Natural killer cell treated with Interleukin-12 subunit alpha and Interleukin-12 subunit beta and Interleukin-15 and Interleukin-18, amount 100 ng/mL, for 72 hours (primary cell): Measurements from ENCODE around the gene CLRN1. TPM values are rescaled to one million over a fixed set of nuclear protein-coding genes. Genes with fewer than 3 reads are reported as not detected.
A peak's percentile ranks its signal among the peaks of the same experiment; 100 is the strongest.

Source experiments
- ATAC-seq, 2 donors: fragments of 150-1000 bp; cut with Tn5 transposase in 1 of 2; sonication (Bioruptor Pico), chemical (Tn5 transposase) in 1 of 2; 2 replicates each; pipeline ENCODE4 v1.10.0; 2021
- DNase-seq: peaks from one replicate; pipeline ENCODE4 v3.0.0; 2022; ENCODE audit warnings: low spot score
- H3K27ac Mint-ChIP-seq, 2 donors: 1 replicate in 1 of 2; 2 replicates in 1 of 2; pipeline ENCODE4 v1.8.0; 2022; ENCODE audit warnings: mixed read lengths in 2 of 2, mild to moderate bottlenecking in 1 of 2, moderate library complexity in 1 of 2
- H3K27me3 Mint-ChIP-seq, 2 donors: 1 replicate in 1 of 2; 2 replicates in 1 of 2; pipeline ENCODE4 v1.8.0; 2022; ENCODE audit warnings: mixed read lengths in 2 of 2
- H3K36me3 Mint-ChIP-seq: one replicate; pipeline ENCODE4 v1.8.0; 2022; ENCODE audit warnings: mixed read lengths
- H3K4me1 Mint-ChIP-seq, 2 donors: 1 replicate in 1 of 2; 2 replicates in 1 of 2; pipeline ENCODE4 v1.8.0; 2022; ENCODE audit warnings: low read depth in 2 of 2, mixed read lengths in 2 of 2, mild to moderate bottlenecking in 1 of 2
- H3K4me3 Mint-ChIP-seq: one replicate; pipeline ENCODE4 v1.8.0; 2022; ENCODE audit warnings: mixed read lengths
- H3K9me3 Mint-ChIP-seq: 2 replicates; pipeline ENCODE4 v1.8.0; 2022; ENCODE audit warnings: mixed read lengths
- total RNA-seq, 2 donors: library from RNA; stranded (reverse); gene quantifications; one replicate each; pipeline ENCODE4 v1.2.3, GENCODE V29; 2022

The CLRN1 gene
- total RNA-seq, 2 donors from 2014 or later: not detected

DNA sequence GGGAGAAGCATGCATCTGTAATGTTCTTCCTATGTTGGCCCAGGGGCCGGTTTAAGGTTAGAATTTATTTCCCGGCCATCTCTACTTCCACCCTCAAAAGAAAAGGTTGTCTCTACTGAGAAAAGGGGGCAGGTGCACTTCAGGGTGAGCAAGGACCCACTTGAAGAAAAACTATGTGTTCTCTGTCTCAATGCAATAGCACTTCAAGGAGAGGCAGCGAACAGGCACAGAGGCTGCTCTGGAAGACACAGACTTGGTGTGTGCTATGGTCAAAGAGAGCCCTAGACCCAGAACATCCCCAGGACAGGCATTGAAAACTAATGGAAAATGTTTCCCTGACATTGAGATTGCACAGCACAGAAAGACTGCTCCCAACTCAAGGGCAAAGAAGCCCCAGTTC, 74.9 kb downstream of the CLRN1 start:
- DNase-seq (no peak), ATAC-seq (no peak)
- Mint-ChIP-seq H3K36me3 (no peaks in the 10 kb centered on the region), H3K27me3 (peaks cover 3 to 28% of the 10 kb centered on the region in 2 donors), H3K4me1 (no peaks in the 10 kb centered on the region), H3K4me3 (no peak overlapping the region), H3K27ac (no peak overlapping the region), H3K9me3 (no peaks in the 10 kb centered on the region)

- peaks cover 13 to 25% of the 10 kb centered on the region in 2 donors for H3K27me3 Mint-ChIP-seq
- H3K9me3 Mint-ChIP-seq: no peaks in the 10 kb centered on the region
- no peak for ATAC-seq
- DNase-seq: no peak
- no peak overlapping the region for H3K27ac Mint-ChIP-seq
- no peak overlapping the region for H3K4me3 Mint-ChIP-seq
- no peaks in the 10 kb centered on the region for H3K36me3 Mint-ChIP-seq
- H3K4me1 Mint-ChIP-seq: peaks cover 0 to 5% of the 10 kb centered on the region in 2 donors
These were observed 81.7 kb downstream of the CLRN1 start for GRCh38 chr3:150890831-150891230.

DNA sequence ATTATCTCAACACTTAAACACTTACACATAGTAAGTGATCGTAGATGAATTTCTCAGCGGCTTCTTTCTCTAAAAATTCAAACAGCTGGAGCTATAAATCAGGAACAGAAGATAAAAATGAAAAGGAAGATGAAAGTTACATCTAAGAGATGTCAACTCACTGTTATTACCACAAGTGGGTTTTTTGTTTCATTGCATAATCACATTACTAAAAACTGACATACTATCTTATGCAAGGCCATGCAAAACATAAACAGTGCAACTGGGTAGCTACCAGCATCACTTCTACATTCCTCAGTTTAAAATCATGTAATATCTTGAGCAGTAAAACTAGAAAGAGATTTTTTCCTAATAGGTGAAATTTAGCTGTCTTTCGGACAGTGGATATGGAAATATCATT, 82.2 kb downstream of the CLRN1 start:
- DNase-seq: no peak
- no peak for ATAC-seq
- Mint-ChIP-seq H3K27me3 (peaks cover 18 to 25% of the 10 kb centered on the region in 2 donors), H3K4me3 (no peak overlapping the region), H3K9me3 (no peaks in the 10 kb centered on the region), H3K27ac (peak overlapping the region in 1 of 2 donors; percentile 33), H3K36me3 (no peaks in the 10 kb centered on the region), H3K4me1 (peaks cover 0 to 5% of the 10 kb centered on the region in 2 donors)

DNA sequence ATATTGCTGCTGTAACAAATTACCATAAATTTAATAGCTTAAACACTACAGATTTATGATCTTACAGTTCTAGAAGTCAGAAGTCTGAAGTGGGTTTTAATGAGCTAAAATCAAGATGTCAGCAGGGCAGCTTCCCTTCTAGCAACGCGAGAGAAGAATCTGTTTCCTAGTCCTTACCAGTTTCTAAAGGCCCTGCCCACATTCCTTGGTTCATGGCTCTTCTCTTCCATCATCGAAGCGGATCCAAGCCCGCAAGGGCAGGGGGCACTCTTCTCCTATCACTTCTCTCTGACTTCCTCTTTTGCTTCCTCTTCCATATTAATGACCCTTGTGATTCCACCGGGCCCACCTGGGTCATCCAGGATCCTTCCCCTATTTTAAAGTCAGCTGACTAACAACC, 83.4 kb downstream of the CLRN1 start:
- no peak for ATAC-seq
- no peak for DNase-seq
- peaks cover 0 to 5% of the 10 kb centered on the region in 2 donors for H3K4me1 Mint-ChIP-seq
- H3K27ac Mint-ChIP-seq: no peak overlapping the region
- H3K9me3 Mint-ChIP-seq: no peaks in the 10 kb centered on the region
- H3K36me3 Mint-ChIP-seq: no peaks in the 10 kb centered on the region
- H3K27me3 Mint-ChIP-seq: peaks cover 21 to 27% of the 10 kb centered on the region in 2 donors
- H3K4me3 Mint-ChIP-seq: no peak overlapping the region

DNA sequence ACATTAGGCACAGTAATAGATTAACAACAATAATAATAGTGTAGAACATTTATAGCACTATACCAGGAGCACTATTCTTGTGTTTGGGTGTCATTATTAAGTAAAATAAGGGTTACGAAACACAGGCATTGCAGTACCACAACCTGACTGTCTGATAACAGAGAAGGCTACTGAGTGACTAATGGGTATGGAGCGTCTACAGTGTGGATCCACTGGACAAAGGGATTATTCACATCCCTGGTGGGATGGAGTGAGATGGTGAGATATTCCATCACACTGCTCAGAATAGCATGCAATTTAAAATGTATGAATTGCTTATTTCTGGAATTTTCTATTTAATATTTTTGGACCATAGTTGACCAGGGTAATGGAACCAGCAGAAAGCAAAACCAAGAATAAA, 85.5 kb downstream of the CLRN1 start:
- Mint-ChIP-seq H3K4me1 (peaks cover 0 to 5% of the 10 kb centered on the region in 2 donors), H3K9me3 (no peaks in the 10 kb centered on the region), H3K27ac (no peak overlapping the region), H3K36me3 (no peaks in the 10 kb centered on the region), H3K4me3 (no peak overlapping the region), H3K27me3 (peaks cover 25 to 39% of the 10 kb centered on the region in 2 donors)
- ATAC-seq (no peak), DNase-seq (no peak)

DNA sequence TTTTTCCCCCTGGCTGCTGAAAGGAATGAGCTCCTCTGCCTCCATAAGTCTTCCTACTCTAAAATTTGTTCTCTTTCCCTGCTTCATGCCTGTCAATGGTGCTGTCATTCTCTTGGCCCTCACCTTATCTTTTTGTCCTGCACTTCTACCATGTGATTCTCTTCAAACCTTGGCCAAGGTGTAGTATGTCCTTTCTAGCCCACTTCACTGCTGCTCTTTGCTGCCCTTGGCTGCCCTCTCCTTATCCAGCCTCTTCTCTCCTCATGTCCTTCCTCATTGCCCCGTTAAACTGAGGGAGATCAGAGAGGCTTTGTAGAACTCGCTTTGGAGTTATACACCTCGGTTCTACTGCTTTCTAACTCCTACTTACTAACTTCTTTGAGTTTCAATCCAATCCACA, 87.0 kb downstream of the CLRN1 start:
- no peak for DNase-seq
- Mint-ChIP-seq H3K9me3 (no peaks in the 10 kb centered on the region), H3K27me3 (peaks cover 29 to 46% of the 10 kb centered on the region in 2 donors), H3K4me1 (peaks cover 0 to 5% of the 10 kb centered on the region in 2 donors), H3K27ac (no peak overlapping the region), H3K4me3 (no peak overlapping the region), H3K36me3 (no peaks in the 10 kb centered on the region)
- ATAC-seq: no peak

- Mint-ChIP-seq H3K9me3 (no peaks in the 10 kb centered on the region), H3K4me1 (no peaks in the 10 kb centered on the region), H3K36me3 (no peaks in the 10 kb centered on the region), H3K27me3 (peaks cover 11 to 27% of the 10 kb centered on the region in 2 donors), H3K27ac (no peak overlapping the region), H3K4me3 (no peak overlapping the region)
- ATAC-seq: no peak
- DNase-seq: no peak
These were observed 93.4 kb downstream of the CLRN1 start for GRCh38 chr3:150878996-150879575.

GRCh38 chr3:150878290-150878689, 94.2 kb downstream of the CLRN1 start:
- no peak for ATAC-seq
- no peaks in the 10 kb centered on the region for H3K4me1 Mint-ChIP-seq
- H3K4me3 Mint-ChIP-seq: no peak overlapping the region
- H3K27ac Mint-ChIP-seq: no peak overlapping the region
- H3K9me3 Mint-ChIP-seq: no peaks in the 10 kb centered on the region
- H3K27me3 Mint-ChIP-seq: peaks cover 7 to 19% of the 10 kb centered on the region in 2 donors
- no peaks in the 10 kb centered on the region for H3K36me3 Mint-ChIP-seq
- DNase-seq: no peak

GRCh38 chr3:150877303-150877702, 95.2 kb downstream of the CLRN1 start:
- Mint-ChIP-seq H3K27me3 (peaks cover 7 to 15% of the 10 kb centered on the region in 2 donors), H3K9me3 (no peaks in the 10 kb centered on the region), H3K4me3 (no peak overlapping the region), H3K4me1 (no peaks in the 10 kb centered on the region), H3K27ac (no peak overlapping the region), H3K36me3 (no peaks in the 10 kb centered on the region)
- ATAC-seq (no peak), DNase-seq (no peak)

GRCh38 chr3:150876611-150877265, 95.8 kb downstream of the CLRN1 start:
- H3K9me3 Mint-ChIP-seq: no peaks in the 10 kb centered on the region
- DNase-seq (no peak), ATAC-seq (no peak)
- no peak overlapping the region for H3K4me3 Mint-ChIP-seq
- no peaks in the 10 kb centered on the region for H3K36me3 Mint-ChIP-seq
- H3K27me3 Mint-ChIP-seq: peaks cover 5 to 12% of the 10 kb centered on the region in 2 donors
- no peaks in the 10 kb centered on the region for H3K4me1 Mint-ChIP-seq
- no peak overlapping the region for H3K27ac Mint-ChIP-seq

Other genes with a start within 250 kb of the CLRN1 start
- 10 to 100 TPM; 34.9 to 41.4 TPM for gene SIAH2, start 209.6 kb downstream of the CLRN1 start, total RNA-seq
- not detected for gene MINDY4B, start 67.3 kb downstream of the CLRN1 start, total RNA-seq
- gene MED12L, start 112.9 kb upstream of the CLRN1 start, total RNA-seq: 1 to 10 TPM; 1.7 to 2.8 TPM
- 10 to 100 TPM; 21.3 to 66.1 TPM for gene GPR171, start 230.5 kb upstream of the CLRN1 start, total RNA-seq